IPS-18c (cell line): ENCODE measurements around the gene FRMD1.

ENCODE experiments used
- H3K4me3 ChIP-seq: 2 replicates; pipeline ENCODE4 v1.7.0; 2013; ENCODE audit warnings: low read depth, mild to moderate bottlenecking, low read length, moderate library complexity; ENCODE audit not compliant: insufficient read depth
- H3K9me3 ChIP-seq: one replicate; pipeline ENCODE4 v1.6.1; 2013; ENCODE audit warnings: mild to moderate bottlenecking, low read length, moderate library complexity; ENCODE audit not compliant: control insufficient read depth, insufficient read depth

The FRMD1 gene

GRCh38 chr6:168014428-168014827 is 64.6 kb downstream of the FRMD1 start:
- H3K4me3 ChIP-seq = no peak overlapping the region
- H3K9me3 ChIP-seq = no peaks in the 10 kb centered on the region

GRCh38 chr6:168013250-168013915 is 65.6 kb downstream of the FRMD1 start:
- Histone ChIP-seq H3K4me3 (no peak overlapping the region), H3K9me3 (no peaks in the 10 kb centered on the region)

GRCh38 chr6:168012431-168013249 is 66.4 kb downstream of the FRMD1 start:
- Histone ChIP-seq H3K9me3 (no peaks in the 10 kb centered on the region), H3K4me3 (no peak overlapping the region)

- Histone ChIP-seq H3K4me3 (no peak overlapping the region), H3K9me3 (no peaks in the 10 kb centered on the region)
These were observed 67.7 kb downstream of the FRMD1 start for GRCh38 chr6:168011291-168011690.

GRCh38 chr6:168009331-168009730 is 69.7 kb downstream of the FRMD1 start:
- no peaks in the 10 kb centered on the region for H3K9me3 ChIP-seq
- H3K4me3 ChIP-seq = no peak overlapping the region

- Histone ChIP-seq H3K9me3 (no peaks in the 10 kb centered on the region), H3K4me3 (no peak overlapping the region)
These were observed 71.2 kb downstream of the FRMD1 start for GRCh38 chr6:168007592-168008338.

GRCh38 chr6:168005796-168006195 is 73.2 kb downstream of the FRMD1 start:
- H3K4me3 ChIP-seq = no peak overlapping the region

GRCh38 chr6:168004945-168005344 is 74.1 kb downstream of the FRMD1 start:
- no peak overlapping the region for H3K4me3 ChIP-seq
- H3K9me3 ChIP-seq = no peaks in the 10 kb centered on the region

More at GRCh38 chr6:168005796-168006195, 73.2 kb downstream of the FRMD1 start:
- no peaks in the 10 kb centered on the region for H3K9me3 ChIP-seq

- Histone ChIP-seq H3K9me3 (no peaks in the 10 kb centered on the region), H3K4me3 (no peak overlapping the region)
These were observed 75.0 kb downstream of the FRMD1 start for GRCh38 chr6:168004023-168004422.
